ENCODE measurements around the gene SERPINA1.

The SERPINA1 gene

GRCh38 chr14:94397289-94398181 lies 9.1 kb upstream of the SERPINA1 start:
- Histone ChIP-seq H3K27ac (ENCODE audit: low read length) (no peak overlapping the region), H3K27me3 (ENCODE audit: control insufficient read depth in 1 of 2, insufficient read depth in 2 of 2, low read length in 2 of 2) (peaks cover 0 to 3% of the 10 kb centered on the region in 2 donors), H3K36me3 (ENCODE audit: control insufficient read depth in 2 of 2, insufficient read depth in 2 of 2, low read length in 2 of 2) (no peaks in the 10 kb centered on the region), H3K9me3 (ENCODE audit: control insufficient read depth in 2 of 2, low read length in 2 of 2) (no peaks in the 10 kb centered on the region), H3K9ac (ENCODE audit: low read length in 2 of 2) (no peak overlapping the region), H3K4me1 (ENCODE audit: control insufficient read depth, insufficient read depth, low read length) (no peaks in the 10 kb centered on the region), H3K4me3 (ENCODE audit: low read length in 2 of 2) (no peak overlapping the region)

- Histone ChIP-seq H3K9me3 (ENCODE audit: control insufficient read depth in 2 of 2, low read length in 2 of 2) (no peaks in the 10 kb centered on the region), H3K4me1 (ENCODE audit: control insufficient read depth, insufficient read depth, low read length) (no peaks in the 10 kb centered on the region), H3K36me3 (ENCODE audit: control insufficient read depth in 2 of 2, insufficient read depth in 2 of 2, low read length in 2 of 2) (no peaks in the 10 kb centered on the region), H3K27ac (ENCODE audit: low read length) (no peak overlapping the region), H3K27me3 (ENCODE audit: control insufficient read depth in 1 of 2, insufficient read depth in 2 of 2, low read length in 2 of 2) (peaks cover 0 to 3% of the 10 kb centered on the region in 2 donors), H3K9ac (ENCODE audit: low read length in 2 of 2) (no peak overlapping the region), H3K4me3 (ENCODE audit: low read length in 2 of 2) (no peak overlapping the region)
Observed at GRCh38 chr14:94396628-94397225, 8.3 kb upstream of the SERPINA1 start.

- H3K9me3 ChIP-seq (ENCODE audit: control insufficient read depth in 2 of 2, low read length in 2 of 2) = no peaks in the 10 kb centered on the region
- no peak overlapping the region for H3K27ac ChIP-seq (ENCODE audit: low read length)
- H3K4me3 ChIP-seq (ENCODE audit: low read length in 2 of 2) = no peak overlapping the region
- H3K36me3 ChIP-seq (ENCODE audit: control insufficient read depth in 2 of 2, insufficient read depth in 2 of 2, low read length in 2 of 2) = no peaks in the 10 kb centered on the region
- H3K4me1 ChIP-seq (ENCODE audit: control insufficient read depth, insufficient read depth, low read length) = no peaks in the 10 kb centered on the region
- peaks cover 0 to 3% of the 10 kb centered on the region in 2 donors for H3K27me3 ChIP-seq (ENCODE audit: control insufficient read depth in 1 of 2, insufficient read depth in 2 of 2, low read length in 2 of 2)
- H3K9ac ChIP-seq (ENCODE audit: low read length in 2 of 2) = no peak overlapping the region
Observed at GRCh38 chr14:94395888-94396574, 7.6 kb upstream of the SERPINA1 start.

- Histone ChIP-seq H3K27ac (ENCODE audit: low read length) (no peak overlapping the region), H3K9me3 (ENCODE audit: control insufficient read depth in 2 of 2, low read length in 2 of 2) (no peaks in the 10 kb centered on the region)
Observed at GRCh38 chr14:94395282-94395887, 7.0 kb upstream of the SERPINA1 start.

GRCh38 chr14:94394581-94395207 lies 6.3 kb upstream of the SERPINA1 start:
- no peaks in the 10 kb centered on the region for H3K4me1 ChIP-seq (ENCODE audit: control insufficient read depth, insufficient read depth, low read length)
- H3K9ac ChIP-seq (ENCODE audit: low read length in 2 of 2) = no peak overlapping the region
- no peaks in the 10 kb centered on the region for H3K36me3 ChIP-seq (ENCODE audit: control insufficient read depth in 2 of 2, insufficient read depth in 2 of 2, low read length in 2 of 2)
- H3K27ac ChIP-seq (ENCODE audit: low read length) = no peak overlapping the region
- H3K4me3 ChIP-seq (ENCODE audit: low read length in 2 of 2) = no peak overlapping the region
- no peaks in the 10 kb centered on the region for H3K9me3 ChIP-seq (ENCODE audit: control insufficient read depth in 2 of 2, low read length in 2 of 2)
- peaks cover 0 to 3% of the 10 kb centered on the region in 2 donors for H3K27me3 ChIP-seq (ENCODE audit: control insufficient read depth in 1 of 2, insufficient read depth in 2 of 2, low read length in 2 of 2)

More at GRCh38 chr14:94395282-94395887, 7.0 kb upstream of the SERPINA1 start:
- H3K27me3 ChIP-seq (ENCODE audit: control insufficient read depth in 1 of 2, insufficient read depth in 2 of 2, low read length in 2 of 2) = peaks cover 0 to 3% of the 10 kb centered on the region in 2 donors
- H3K9ac ChIP-seq (ENCODE audit: low read length in 2 of 2) = no peak overlapping the region
- no peaks in the 10 kb centered on the region for H3K36me3 ChIP-seq (ENCODE audit: control insufficient read depth in 2 of 2, insufficient read depth in 2 of 2, low read length in 2 of 2)
- H3K4me1 ChIP-seq (ENCODE audit: control insufficient read depth, insufficient read depth, low read length) = no peaks in the 10 kb centered on the region
- no peak overlapping the region for H3K4me3 ChIP-seq (ENCODE audit: low read length in 2 of 2)

GRCh38 chr14:94394025-94394493 lies 5.7 kb upstream of the SERPINA1 start:
- no peaks in the 10 kb centered on the region for H3K4me1 ChIP-seq (ENCODE audit: control insufficient read depth, insufficient read depth, low read length)
- no peaks in the 10 kb centered on the region for H3K9me3 ChIP-seq (ENCODE audit: control insufficient read depth in 2 of 2, low read length in 2 of 2)
- no peak overlapping the region for H3K9ac ChIP-seq (ENCODE audit: low read length in 2 of 2)
- H3K36me3 ChIP-seq (ENCODE audit: control insufficient read depth in 2 of 2, insufficient read depth in 2 of 2, low read length in 2 of 2) = no peaks in the 10 kb centered on the region
- H3K27ac ChIP-seq (ENCODE audit: low read length) = no peak overlapping the region
- no peak overlapping the region for H3K4me3 ChIP-seq (ENCODE audit: low read length in 2 of 2)
- H3K27me3 ChIP-seq (ENCODE audit: control insufficient read depth in 1 of 2, insufficient read depth in 2 of 2, low read length in 2 of 2) = peaks cover 0 to 3% of the 10 kb centered on the region in 2 donors

GRCh38 chr14:94393474-94393873 lies 5.1 kb upstream of the SERPINA1 start:
- no peak overlapping the region for H3K27ac ChIP-seq (ENCODE audit: low read length)
- no peak overlapping the region for H3K4me3 ChIP-seq (ENCODE audit: low read length in 2 of 2)
- H3K27me3 ChIP-seq (ENCODE audit: control insufficient read depth in 1 of 2, insufficient read depth in 2 of 2, low read length in 2 of 2) = peaks cover 0 to 3% of the 10 kb centered on the region in 2 donors
- H3K36me3 ChIP-seq (ENCODE audit: control insufficient read depth in 2 of 2, insufficient read depth in 2 of 2, low read length in 2 of 2) = no peaks in the 10 kb centered on the region
- H3K4me1 ChIP-seq (ENCODE audit: control insufficient read depth, insufficient read depth, low read length) = no peaks in the 10 kb centered on the region
- H3K9me3 ChIP-seq (ENCODE audit: control insufficient read depth in 2 of 2, low read length in 2 of 2) = no peaks in the 10 kb centered on the region
- no peak overlapping the region for H3K9ac ChIP-seq (ENCODE audit: low read length in 2 of 2)

- no peaks in the 10 kb centered on the region for H3K4me1 ChIP-seq (ENCODE audit: control insufficient read depth, insufficient read depth, low read length)
- H3K9ac ChIP-seq (ENCODE audit: low read length in 2 of 2) = no peak overlapping the region
- no peaks in the 10 kb centered on the region for H3K36me3 ChIP-seq (ENCODE audit: control insufficient read depth in 2 of 2, insufficient read depth in 2 of 2, low read length in 2 of 2)
- peaks cover 0 to 3% of the 10 kb centered on the region in 2 donors for H3K27me3 ChIP-seq (ENCODE audit: control insufficient read depth in 1 of 2, insufficient read depth in 2 of 2, low read length in 2 of 2)
- no peak overlapping the region for H3K4me3 ChIP-seq (ENCODE audit: low read length in 2 of 2)
- no peaks in the 10 kb centered on the region for H3K9me3 ChIP-seq (ENCODE audit: control insufficient read depth in 2 of 2, low read length in 2 of 2)
- H3K27ac ChIP-seq (ENCODE audit: low read length) = no peak overlapping the region
Observed at GRCh38 chr14:94392510-94392935, 4.1 kb upstream of the SERPINA1 start.

- Histone ChIP-seq H3K27ac (ENCODE audit: low read length) (no peak overlapping the region), H3K9ac (ENCODE audit: low read length in 2 of 2) (no peak overlapping the region), H3K36me3 (ENCODE audit: control insufficient read depth in 2 of 2, insufficient read depth in 2 of 2, low read length in 2 of 2) (no peaks in the 10 kb centered on the region), H3K27me3 (ENCODE audit: control insufficient read depth in 1 of 2, insufficient read depth in 2 of 2, low read length in 2 of 2) (peaks cover 0 to 1% of the 10 kb centered on the region in 2 donors), H3K4me3 (ENCODE audit: low read length in 2 of 2) (no peak overlapping the region), H3K9me3 (ENCODE audit: control insufficient read depth in 2 of 2, low read length in 2 of 2) (no peaks in the 10 kb centered on the region), H3K4me1 (ENCODE audit: control insufficient read depth, insufficient read depth, low read length) (no peaks in the 10 kb centered on the region)
Observed at GRCh38 chr14:94391281-94391975, 3.0 kb upstream of the SERPINA1 start.

Data from stomach smooth muscle (tissue), 2 donors.